LNCaP clone FGC (cell line): Measurements from ENCODE around the gene S100B.

Source experiments
- DNase-seq: peaks from one replicate; pipeline ENCODE4 v3.0.0-alpha.2; 2011; ENCODE audit warnings: low read depth
- H3K4me3 ChIP-seq: 2 replicates; pipeline ENCODE4 v1.5.1; 2011; ENCODE audit warnings: mild to moderate bottlenecking, low read depth, low read length, control low read depth
- TF ChIP-seq, protein P1 (sequence below): IDR thresholded peaks from 2 replicates; pipeline ENCODE4 v1.5.1; 2012; ENCODE audit warnings: mild to moderate bottlenecking; ENCODE audit not compliant: control insufficient read depth, insufficient read depth; ENCODE audit errors: extremely low read depth

Gene S100B

GRCh38 chr21:46645840-46646239 is 41.0 kb upstream of the S100B start:
- DNase-seq: no peak
- TF ChIP-seq, protein P1, sequence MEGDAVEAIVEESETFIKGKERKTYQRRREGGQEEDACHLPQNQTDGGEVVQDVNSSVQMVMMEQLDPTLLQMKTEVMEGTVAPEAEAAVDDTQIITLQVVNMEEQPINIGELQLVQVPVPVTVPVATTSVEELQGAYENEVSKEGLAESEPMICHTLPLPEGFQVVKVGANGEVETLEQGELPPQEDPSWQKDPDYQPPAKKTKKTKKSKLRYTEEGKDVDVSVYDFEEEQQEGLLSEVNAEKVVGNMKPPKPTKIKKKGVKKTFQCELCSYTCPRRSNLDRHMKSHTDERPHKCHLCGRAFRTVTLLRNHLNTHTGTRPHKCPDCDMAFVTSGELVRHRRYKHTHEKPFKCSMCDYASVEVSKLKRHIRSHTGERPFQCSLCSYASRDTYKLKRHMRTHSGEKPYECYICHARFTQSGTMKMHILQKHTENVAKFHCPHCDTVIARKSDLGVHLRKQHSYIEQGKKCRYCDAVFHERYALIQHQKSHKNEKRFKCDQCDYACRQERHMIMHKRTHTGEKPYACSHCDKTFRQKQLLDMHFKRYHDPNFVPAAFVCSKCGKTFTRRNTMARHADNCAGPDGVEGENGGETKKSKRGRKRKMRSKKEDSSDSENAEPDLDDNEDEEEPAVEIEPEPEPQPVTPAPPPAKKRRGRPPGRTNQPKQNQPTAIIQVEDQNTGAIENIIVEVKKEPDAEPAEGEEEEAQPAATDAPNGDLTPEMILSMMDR: no peak
- no peak overlapping the region for H3K4me3 ChIP-seq

- DNase-seq: no peak
- no peak overlapping the region for H3K4me3 ChIP-seq
- TF ChIP-seq, protein P1: no peak
Observed at GRCh38 chr21:46643379-46644177, 38.7 kb upstream of the S100B start.

DNA sequence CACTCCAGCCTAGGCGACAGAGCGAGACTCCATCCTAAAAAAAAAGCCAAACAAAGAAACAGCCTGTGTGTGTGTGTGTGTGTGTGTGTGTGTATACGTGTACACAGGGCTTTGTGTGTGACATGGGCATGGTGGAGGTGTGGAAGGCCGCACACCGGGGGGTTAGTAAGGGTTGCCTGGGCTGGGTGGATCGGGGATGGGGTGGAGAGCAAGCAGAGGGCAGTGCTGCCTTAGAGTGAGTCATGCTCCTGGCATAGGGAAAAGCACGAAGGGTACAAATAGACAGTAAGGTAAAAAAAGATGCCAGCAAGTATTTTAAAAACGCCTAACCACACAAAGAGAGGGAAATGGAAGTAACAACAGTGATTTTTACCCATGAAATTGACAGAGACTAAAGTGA is 36.8 kb upstream of the S100B start:
- no peak for DNase-seq
- TF ChIP-seq, protein P1: no peak

DNA sequence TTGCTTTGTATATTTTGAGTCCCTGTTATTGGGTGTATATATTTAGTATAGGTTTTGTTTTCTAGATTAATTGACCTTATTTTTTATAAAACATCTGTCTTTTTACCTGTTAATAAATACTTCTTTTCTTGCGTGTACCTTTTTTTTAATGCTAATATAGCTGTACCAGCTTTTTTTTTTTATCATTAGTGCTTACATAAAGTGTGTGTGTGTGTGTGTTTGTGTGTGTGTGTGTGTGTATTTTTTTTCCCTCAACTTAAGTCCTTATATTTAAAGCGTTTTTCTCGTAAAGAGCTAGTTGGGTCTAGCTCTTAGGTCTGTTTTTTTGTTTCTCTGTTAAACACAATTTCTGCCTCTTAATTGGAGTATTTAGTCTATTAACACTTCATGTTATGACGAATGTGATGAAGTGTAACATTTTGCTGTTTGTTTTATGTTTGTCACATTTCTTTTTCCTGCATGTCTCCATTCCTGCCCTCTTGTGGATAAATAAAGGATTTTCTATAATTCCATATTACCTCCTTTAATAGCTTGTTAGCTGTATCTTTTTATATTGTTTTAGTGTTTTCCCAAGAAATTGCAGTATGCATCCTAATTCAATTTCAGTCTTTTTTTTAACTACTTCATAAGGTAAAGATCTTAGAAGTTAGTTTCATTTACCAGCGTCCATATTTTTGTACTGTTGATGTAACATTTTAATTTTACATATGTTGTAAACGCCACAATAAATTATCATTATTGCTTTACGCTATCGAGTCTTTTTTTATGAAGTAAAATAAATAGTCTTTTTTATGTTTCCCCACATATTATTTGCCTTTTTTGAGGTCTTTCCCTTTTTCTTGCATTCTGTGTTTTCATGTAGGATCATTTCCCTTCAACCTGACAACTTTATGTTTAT is 34.9 kb upstream of the S100B start:
- peak; percentile 13 for DNase-seq
- no peak overlapping the region for H3K4me3 ChIP-seq
- TF ChIP-seq, protein P1: peak; percentile 34

More for the DNA sequence above, 36.8 kb upstream of the S100B start:
- H3K4me3 ChIP-seq: no peak overlapping the region

DNA sequence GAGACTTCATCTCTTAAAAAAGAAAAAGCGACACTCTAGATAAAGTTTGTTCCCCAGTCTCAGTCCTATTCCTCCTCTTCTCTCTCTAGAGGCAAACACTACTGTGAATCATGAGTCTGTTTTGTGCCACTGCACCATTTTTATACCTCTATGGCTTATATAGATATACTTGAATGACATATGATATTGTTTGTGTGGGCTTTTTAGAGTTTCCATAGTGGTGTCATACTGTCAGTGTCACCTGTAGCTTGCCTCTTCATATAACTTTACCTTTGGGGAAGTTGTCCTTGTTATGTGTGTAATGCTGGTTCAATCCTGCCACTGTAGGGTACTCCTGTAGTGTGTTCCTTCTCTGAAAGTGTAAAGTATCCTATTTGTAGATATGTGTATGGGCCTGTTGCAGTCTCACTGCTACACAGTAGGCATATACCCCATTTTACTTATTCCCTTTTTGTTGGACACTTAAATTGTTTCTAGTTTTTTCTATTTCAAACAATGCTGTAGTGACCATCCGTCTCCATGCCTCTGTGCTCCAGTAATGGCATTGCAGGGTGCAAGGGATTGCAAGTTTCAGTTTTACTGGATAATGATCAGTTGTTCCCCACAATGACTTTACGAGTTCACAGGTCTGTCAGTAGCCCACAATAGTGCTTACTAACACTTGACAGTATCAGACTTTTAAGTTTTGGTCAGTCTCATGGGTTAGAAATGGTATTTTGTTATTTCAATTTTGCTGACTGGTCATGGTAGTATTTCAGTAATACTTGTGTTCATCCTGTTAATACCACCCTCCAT is 33.3 kb upstream of the S100B start:
- TF ChIP-seq, protein P1: no peak
- no peak overlapping the region for H3K4me3 ChIP-seq
- DNase-seq: no peak

DNA sequence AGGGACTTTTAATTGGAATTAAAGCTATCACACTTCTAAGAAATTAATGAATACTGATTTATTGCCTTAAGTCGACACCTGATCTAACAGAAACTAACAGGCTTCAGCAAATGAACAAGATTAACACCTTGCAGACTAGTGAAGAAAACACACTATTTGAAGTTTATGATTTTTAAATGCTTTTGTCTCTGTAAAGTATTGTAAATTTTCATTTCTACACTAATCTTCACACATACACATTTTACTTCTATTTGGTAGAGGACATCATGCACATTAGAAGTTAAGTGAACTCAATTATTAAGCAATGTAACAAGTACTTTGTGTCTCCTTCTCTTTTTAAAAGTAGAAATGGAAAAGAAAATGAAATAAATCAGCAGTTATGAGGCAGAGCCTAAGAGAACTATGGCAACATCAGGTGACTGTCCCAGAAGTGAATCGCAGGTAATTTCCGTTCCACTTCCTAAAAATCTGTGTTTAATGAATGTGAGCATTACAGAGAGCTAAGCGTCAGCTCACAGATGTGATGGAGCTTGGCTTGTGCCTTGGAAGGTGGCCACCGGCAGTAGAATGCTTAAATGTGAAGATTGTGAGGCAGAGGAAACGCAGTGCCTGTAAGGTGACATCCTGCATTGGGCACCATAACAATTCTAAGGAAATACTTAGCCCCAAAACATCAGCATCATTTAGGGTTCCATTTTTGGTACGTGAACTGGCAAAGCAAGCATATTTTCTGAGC is 31.8 kb upstream of the S100B start:
- no peak for DNase-seq
- H3K4me3 ChIP-seq: peak overlapping the region; percentile 75
- TF ChIP-seq, protein P1: no peak
